GM19372 (cell line): ENCODE results near the gene ESPN.
"Not testable (repeated sequence)": the region's sequence is repeated elsewhere in the genome, so short reads cannot be mapped to it uniquely, and the experiment has no call there.

Experiments used
- ATAC-seq: cut with Tn5 transposase; IDR thresholded peaks from one replicate; pipeline ENCODE4 v1.9.1; 2021; ENCODE audit warnings: mild to moderate bottlenecking, low read depth, moderate library complexity; ENCODE audit not compliant: unreplicated experiment

The ESPN gene

GRCh38 chr1:6445929-6446328 lies 21.4 kb downstream of the ESPN start:
- not testable (repeated sequence) for ATAC-seq

DNA sequence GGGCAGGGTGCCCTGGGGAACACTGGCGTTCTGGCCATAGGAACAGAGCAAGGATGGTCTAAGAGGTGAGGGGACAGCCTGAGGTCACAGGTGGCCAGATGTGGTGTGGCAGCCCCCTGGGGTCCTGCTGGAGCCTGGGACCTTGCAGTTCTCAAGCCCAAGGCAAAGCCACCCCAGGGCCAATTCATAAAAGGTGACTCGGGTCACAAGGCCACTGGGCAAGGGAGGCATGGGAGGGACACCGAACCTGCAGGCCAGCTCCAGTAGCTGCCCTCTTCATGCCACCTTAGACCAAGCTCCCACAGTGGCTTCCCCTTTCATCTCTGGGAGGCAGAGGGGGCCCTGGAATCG lies 22.1 kb downstream of the ESPN start:
- no peak for ATAC-seq

DNA sequence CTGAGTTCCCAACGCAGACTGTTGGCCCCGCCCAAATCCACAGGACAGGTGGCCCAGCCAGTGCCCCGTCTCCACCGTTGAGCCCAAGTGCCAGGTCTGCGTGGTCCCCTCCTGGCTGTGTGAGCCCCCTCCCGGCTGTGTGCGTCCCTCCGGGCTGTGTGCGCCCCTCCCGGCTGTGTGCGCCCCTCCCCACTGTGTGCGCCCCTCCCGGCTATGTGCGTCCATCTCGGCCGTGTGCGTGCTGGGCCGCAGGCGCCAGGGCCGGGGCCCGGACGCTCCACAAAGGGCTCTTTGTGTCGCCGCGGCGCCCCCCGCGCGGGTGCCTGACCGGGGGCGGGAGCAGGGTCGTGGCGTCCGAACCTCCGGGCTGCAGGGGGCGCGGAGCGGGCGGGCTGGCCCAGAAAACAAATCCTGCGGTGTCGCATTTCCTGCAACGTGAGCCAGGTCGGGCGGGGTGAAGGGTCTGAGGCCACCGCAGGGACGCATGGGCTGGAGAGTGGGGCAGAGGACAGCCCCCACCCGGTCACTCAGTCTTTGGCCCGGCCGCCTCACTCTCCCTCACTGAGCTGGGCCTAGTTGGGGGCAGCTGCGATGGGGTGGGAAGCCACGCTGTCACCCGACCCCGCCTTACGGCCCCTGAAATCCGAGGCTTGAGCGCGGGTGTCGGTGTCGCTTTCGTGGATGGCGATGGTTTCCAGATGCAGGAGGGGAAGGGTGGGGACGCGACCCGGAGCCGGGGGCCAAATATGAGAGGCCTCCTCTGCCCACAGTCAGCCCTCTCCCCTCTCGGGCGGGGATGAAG lies 22.6 kb downstream of the ESPN start:
- ATAC-seq: no peak

DNA sequence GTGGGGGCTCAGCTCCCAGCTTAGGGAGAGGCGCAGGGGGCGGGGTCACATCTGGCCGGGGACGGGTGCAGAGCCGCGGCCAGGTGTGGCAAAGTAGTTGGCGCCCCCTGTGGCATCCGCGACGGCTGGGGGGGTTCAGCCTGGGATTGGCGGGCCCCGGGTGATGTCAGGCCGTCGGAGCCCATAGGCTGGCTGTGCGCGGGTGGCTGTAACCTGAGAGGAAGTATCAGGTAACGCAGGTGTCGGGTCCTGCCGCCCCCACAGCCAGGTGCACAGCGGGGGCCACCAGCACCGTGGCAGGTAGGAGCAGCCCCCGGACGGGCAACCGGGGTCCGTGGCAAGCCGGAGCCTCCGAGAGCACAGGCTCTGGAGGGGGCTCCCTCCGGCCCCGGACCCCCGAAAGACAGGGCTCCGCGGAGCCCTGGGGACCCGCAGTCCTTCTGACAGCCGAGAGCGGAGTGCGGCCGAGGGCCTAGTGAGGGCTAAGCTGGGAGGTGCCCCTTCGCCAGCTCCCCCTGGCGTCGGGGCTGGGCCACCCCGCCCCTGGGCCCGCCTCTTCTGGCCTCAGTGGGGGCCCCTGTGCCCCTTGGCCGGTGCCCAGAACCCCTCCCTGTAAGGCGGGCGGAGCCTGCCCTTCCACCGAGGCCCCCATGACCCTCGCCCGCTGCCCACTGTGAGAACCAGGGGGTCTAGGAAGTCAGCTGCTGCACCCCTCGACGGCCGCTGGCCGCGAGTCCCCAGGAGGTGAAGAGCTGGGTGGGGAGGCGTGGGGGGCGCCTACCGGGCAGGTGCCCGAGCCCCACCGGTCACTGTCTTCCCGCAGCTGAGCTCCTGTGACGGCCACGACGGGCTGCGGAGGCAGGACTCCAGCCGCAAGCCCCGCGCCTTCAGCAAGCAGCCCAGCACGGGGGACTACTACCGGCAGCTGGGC lies 23.5 kb downstream of the ESPN start:
- ATAC-seq: no peak

DNA sequence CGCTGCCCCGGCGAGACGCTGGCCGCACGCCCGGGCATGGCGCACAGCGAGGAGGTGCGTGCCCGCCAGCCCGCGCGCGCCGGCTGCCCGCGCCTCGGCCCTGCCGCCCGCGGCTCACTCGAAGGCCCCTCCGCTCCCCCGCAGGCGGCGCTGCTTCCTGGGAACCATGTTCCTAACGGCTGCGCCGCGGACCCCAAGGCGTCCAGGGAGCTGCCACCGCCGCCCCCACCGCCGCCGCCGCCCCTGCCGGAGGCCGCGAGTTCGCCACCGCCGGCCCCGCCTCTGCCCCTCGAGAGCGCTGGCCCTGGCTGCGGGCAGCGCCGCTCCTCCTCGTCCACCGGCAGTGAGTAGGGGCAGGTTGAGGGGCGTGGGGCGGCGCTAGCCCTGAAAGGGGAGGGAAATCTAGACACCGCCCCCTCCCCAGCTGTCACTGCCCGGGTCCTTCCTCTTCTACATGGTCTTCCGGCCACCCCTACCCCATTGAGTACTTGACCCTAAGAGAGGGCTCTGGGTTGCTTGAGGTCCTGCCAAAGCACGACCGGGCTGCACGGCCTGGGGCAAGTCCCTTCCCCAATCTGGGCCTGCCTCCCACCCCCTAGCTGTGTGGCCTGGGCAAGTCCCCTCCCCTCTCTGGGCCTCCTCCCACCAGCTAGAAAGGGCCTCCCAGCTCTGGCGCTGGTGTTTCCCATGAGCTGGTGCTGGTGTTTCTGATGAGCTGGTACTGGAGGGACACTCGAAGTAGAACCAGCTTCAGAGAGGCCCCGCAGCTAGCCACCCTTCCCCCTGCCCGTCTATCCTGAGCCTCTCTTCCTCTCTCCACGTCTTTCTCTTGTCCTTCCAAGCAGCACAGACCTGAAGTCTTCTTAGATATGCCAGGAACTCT lies 24.4 kb downstream of the ESPN start:
- no peak for ATAC-seq

DNA sequence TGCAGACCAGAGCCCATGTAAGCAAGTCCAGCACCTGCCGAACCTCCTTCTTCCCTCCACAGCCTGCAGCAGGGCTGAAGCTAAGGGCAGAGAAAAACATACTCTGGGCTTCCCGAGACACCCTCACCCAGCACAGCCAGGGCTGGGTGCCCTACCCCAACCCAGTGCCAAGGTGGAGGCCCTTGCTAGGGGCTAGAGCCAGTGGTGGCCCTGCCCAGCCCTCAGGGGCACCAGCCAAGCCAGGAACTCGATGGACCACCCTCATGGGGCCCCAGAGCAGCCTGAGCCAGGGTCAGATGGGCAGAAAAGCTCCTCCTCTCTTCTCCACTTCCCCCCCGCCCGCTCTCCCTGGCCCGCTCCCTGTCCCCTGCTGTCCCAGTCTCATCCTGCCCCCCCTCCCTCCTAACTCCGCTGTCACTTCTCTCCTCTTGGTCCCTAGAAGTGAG lies 25.5 kb downstream of the ESPN start:
- ATAC-seq: no peak

- not testable (repeated sequence) for ATAC-seq
Observed at GRCh38 chr1:6450486-6450885, 25.9 kb downstream of the ESPN start.

DNA sequence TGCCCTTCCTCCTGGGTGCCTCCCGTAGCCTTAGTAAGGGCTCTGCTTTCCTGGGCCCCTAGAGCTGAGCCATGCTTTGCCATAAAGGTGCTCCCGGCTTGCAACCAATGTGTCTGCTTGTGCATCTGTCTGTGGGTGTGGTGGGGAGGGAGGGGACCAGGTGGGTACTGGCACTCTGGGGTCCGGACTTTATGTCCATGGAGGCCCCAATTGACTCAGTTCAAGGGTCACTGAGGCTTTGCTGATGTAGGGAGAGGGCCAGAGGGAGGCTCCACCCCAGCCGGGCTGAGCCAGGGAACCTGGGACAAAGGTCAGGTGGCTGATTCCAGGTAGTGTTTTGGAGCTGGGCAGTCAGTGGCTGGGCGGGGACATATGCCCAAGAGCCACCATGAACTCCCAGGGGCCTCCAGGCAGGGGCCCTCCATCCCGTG lies 26.4 kb downstream of the ESPN start:
- ATAC-seq: no peak

- not testable (repeated sequence) for ATAC-seq
Observed at GRCh38 chr1:6453895-6454855, 29.6 kb downstream of the ESPN start.

DNA sequence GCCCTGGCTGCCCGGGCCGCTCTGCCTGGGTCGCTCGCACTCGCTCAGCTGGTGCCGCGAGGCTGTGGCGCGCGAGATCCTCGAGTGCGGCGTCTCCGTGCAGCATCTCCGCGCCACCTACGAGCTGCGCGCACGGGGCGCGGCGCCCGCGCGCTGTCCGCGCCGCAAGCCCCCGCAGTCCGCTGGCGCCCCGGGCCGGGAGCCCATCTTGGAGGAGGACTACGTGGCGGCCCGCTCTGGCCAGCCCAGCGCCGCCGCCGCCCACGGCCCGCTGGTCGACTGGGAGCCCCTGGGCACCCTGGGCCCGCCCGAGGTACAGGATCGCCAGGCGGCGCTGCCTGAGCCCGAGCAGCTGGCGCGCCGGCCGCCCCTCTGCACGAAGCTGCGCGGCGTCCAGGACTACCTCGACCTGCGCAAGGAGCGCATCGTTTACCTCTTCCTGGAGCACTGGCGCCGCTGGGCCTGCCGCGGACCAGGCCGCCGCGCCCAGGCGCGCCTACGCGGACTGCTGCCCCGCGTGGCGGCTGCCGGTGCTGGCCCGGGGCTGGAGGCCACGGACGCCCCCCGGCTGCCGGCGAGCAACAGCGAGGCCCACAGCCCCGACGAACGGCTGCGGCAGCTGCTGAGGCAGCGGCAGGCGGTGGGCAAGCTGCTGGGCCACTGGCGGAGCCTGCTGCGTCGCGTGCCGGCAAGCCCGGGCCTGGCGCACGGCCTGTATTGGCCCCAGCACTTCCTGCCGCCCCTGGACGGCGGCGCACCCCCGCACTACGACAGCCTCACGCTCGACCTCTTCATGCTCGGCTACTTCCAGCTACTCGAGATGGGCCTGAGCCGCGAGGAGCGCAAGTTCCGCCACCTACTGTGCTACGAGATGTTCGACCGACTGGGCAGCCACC lies 30.5 kb downstream of the ESPN start:
- no peak for ATAC-seq

GRCh38 chr1:6455752-6456520 lies 31.4 kb downstream of the ESPN start:
- not testable (repeated sequence) for ATAC-seq

GRCh38 chr1:6456800-6457466 lies 32.4 kb downstream of the ESPN start:
- ATAC-seq: no peak

DNA sequence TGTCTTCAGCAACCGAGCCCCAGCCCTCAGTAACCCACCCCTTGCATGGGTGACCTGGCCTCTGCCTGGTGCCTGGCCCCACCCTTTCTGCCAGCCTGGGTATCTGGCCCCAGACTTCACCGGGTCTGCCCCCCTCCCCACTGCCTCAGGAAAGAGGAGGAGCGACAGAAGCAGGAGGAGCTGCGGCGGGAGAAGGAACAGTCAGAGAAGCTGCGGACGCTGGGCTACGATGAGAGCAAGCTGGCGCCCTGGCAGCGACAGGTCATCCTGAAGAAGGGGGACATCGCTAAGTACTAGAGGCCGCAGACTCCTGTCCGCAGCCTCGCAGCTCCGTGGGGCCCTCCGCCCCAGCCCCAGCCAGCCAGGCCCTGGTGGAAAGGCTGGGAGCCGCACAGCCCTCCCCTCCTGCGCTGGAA lies 35.3 kb downstream of the ESPN start:
- no peak for ATAC-seq

DNA sequence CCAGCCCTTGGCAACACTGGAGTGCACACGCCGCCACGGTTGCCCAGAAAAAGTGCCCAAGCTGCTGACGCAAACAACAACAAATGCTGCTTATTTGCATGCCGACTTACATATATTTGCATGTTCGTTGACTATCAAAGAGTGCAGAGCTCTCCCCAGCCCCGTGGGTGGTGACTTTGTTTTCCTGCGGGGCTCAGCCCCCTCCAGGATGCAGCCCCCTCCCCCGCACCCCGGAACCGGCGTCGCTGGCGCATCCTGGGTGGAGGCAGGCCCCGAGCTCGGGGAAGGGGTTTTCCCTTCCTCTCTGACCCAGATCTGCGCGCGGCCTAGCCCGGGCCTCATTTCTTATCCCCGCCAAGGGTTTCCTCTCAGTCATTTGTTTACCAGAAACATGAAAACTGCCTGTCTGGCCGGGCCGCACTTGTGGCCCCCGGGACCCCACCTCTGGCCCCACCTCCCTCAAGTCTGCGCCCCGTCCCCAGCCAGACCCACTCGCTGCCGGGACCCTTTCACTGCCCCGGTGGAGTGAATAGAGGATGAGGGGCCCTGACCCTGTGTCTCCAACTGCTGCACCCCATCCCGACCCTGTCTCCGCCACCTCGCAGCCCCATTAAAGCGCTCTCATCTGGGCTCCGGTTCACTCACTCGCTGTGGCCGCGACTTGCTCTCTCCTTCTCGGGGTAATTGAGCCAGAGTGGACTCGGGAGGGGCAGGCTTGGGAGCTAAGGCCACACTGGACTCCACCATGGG lies 35.9 kb downstream of the ESPN start:
- no peak for ATAC-seq

- no peak for ATAC-seq
Observed at GRCh38 chr1:6461051-6461530, 36.5 kb downstream of the ESPN start.
